ENCODE data around the gene GPX1.
"Not testable (repeated sequence)": the region's sequence is repeated elsewhere in the genome, so short reads cannot be mapped to it uniquely, and the experiment has no call there.

Gene GPX1

DNA sequence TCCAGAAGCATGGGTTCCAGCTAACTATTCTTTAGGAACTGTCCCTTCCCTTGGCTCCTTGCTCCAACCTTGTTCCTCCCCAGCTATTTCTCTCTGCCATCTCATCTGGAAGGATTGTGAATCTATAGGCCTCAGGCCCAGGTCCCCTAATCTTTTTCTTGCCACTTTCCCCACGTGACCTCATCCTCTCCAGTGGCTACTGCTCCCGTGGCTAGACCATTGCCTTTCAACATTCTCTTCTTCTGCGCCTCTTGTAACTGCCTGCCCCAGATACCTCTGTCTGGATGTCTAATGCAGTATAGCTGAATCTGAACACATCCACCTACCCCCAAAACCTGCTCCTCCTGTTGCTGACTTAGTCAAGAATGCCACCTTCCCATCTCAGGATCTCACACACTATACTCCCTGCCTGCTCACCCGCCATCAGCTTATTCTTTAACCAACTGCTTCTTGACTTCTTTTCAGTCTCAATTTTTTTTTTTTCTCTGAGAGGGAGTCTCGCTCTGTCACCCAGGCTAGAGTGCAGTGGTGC lies 5.2 kb downstream of the GPX1 start:
- no peak for TF ChIP-seq ZNF274 (IDR thresholded peaks at IDR 0.05; ENCODE audit: low read depth, low read length)
- H3K4me1 ChIP-seq (ENCODE audit: insufficient read depth, insufficient read length), result peaks cover 3% of the 10 kb centered on the region
- no peak overlapping the region for H3K9ac ChIP-seq (ENCODE audit: insufficient read length, low read depth)
- H3K27me3 ChIP-seq (ENCODE audit: insufficient read depth, insufficient read length), result no peaks in the 10 kb centered on the region
- peaks cover 31% of the 10 kb centered on the region for H3K36me3 ChIP-seq (ENCODE audit: insufficient read depth, insufficient read length, low read length)
- H3K4me3 ChIP-seq (ENCODE audit: insufficient read length, low read depth), result no peak overlapping the region
- H3K9me3 ChIP-seq (ENCODE audit: insufficient read depth, low read length), result no peaks in the 10 kb centered on the region
- DNase-seq (ENCODE audit: low read depth, low spot score), result no peak

DNA sequence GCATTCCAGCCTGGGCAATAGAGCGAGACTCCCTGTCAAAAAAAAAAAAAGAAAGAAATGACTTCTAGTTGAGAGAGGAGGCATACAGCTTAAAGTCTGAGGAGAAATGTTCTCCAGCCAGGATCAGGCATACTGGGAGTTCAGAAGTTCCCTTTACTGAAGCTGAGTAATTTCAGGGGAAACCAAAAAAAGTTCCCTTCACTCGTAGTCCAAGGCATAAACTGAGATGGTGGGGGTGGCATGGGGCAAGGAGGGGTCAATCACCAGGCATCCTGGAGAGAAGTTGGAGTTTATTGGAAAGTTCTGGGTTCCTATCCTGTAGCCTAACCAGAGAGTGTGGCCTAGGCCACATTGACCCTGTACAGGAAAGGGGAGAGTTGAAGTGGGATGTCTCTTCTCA lies 5.9 kb downstream of the GPX1 start:
- Histone ChIP-seq H3K36me3 (ENCODE audit: insufficient read depth, insufficient read length, low read length) (peaks cover 26% of the 10 kb centered on the region), H3K4me1 (ENCODE audit: insufficient read depth, insufficient read length) (peaks cover 3% of the 10 kb centered on the region), H3K4me3 (ENCODE audit: insufficient read length, low read depth) (no peak overlapping the region), H3K9me3 (ENCODE audit: insufficient read depth, low read length) (no peaks in the 10 kb centered on the region), H3K9ac (ENCODE audit: insufficient read length, low read depth) (no peak overlapping the region), H3K27me3 (ENCODE audit: insufficient read depth, insufficient read length) (no peaks in the 10 kb centered on the region)
- no peak for TF ChIP-seq YY1 (IDR thresholded peaks at IDR 0.05; ENCODE audit: insufficient read depth, insufficient read length)
- TF ChIP-seq SUZ12 (IDR thresholded peaks at IDR 0.05; ENCODE audit: extremely low read depth, insufficient read depth, insufficient read length), result no peak
- no peak for TF ChIP-seq ZNF274 (IDR thresholded peaks at IDR 0.05; ENCODE audit: low read depth, low read length)
- DNase-seq (ENCODE audit: low read depth, low spot score), result no peak

DNA sequence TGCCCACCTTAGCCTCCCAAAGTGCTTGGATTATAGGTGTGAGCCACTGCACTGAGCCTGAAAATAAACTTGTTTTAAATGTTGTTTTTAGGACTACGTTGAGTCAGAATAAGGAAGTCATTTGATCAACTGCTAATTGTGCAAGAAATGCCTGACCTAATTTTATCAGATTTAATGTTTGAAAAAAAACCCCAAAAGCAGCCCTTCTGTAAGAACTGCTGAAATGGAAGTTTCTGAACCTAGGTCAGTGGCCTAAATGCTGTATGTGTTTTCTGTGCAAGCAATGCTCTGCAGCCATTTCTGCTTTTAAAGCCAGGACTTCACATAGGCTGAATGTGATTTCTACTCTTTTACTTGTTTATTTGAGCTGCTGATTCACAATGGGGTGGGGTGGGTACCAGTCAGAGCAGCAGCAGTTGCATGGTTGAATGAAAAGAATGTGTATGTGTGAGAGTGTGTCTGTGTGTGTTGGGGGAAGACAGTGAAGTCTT lies 6.6 kb downstream of the GPX1 start:
- TF ChIP-seq ZNF274 (IDR thresholded peaks at IDR 0.05; ENCODE audit: low read depth, low read length), result no peak
- no peak for TF ChIP-seq YY1 (IDR thresholded peaks at IDR 0.05; ENCODE audit: insufficient read depth, insufficient read length)
- TF ChIP-seq SUZ12 (IDR thresholded peaks at IDR 0.05; ENCODE audit: extremely low read depth, insufficient read depth, insufficient read length), result no peak
- H3K4me3 ChIP-seq (ENCODE audit: insufficient read length, low read depth), result no peak overlapping the region
- peaks cover 21% of the 10 kb centered on the region for H3K36me3 ChIP-seq (ENCODE audit: insufficient read depth, insufficient read length, low read length)
- H3K4me1 ChIP-seq (ENCODE audit: insufficient read depth, insufficient read length), result peaks cover 3% of the 10 kb centered on the region
- no peaks in the 10 kb centered on the region for H3K9me3 ChIP-seq (ENCODE audit: insufficient read depth, low read length)
- H3K9ac ChIP-seq (ENCODE audit: insufficient read length, low read depth), result no peak overlapping the region
- no peaks in the 10 kb centered on the region for H3K27me3 ChIP-seq (ENCODE audit: insufficient read depth, insufficient read length)
- DNase-seq (ENCODE audit: low read depth, low spot score), result no peak

DNA sequence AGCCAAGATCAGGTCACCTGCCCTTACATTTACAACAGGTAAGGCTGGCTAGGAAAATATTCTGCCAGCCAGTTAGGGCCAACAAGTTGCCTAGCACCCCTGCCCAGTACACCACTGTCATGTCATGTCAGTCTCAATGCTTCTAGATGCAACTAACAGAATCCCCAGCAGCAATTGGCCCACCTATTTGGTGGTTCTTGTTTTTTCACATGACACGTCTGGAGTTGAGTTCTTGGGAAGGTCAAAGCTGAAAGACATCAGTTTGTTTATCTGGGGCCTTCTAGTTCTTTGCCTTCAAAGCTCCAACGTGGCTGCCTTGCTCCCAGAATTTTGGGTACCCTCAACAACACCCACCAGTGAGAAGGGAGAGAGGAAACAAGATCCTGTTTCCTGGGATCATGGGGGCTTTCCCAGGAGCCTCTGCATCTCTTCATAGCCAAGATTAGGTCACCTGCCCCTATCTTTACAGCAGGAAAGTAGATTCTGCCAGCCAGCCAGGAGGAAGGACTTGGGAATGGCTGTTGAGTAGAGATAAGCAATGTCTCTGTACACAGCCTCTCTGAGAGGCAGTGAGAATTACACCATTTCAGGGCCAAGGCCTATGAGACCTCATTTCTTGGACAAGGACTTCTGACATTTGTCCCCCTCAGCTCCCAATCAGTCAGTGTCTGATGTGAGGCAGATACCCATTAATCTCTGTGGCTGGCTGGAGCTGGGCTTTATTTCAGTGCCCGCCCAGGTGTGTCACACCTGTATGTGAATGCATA lies 8.6 kb downstream of the GPX1 start:
- Histone ChIP-seq H3K27me3 (ENCODE audit: insufficient read depth, insufficient read length) (no peaks in the 10 kb centered on the region), H3K36me3 (ENCODE audit: insufficient read depth, insufficient read length, low read length) (peaks cover 3% of the 10 kb centered on the region), H3K9ac (ENCODE audit: insufficient read length, low read depth) (no peak overlapping the region), H3K9me3 (ENCODE audit: insufficient read depth, low read length) (no peaks in the 10 kb centered on the region), H3K4me1 (ENCODE audit: insufficient read depth, insufficient read length) (peaks cover 3% of the 10 kb centered on the region), H3K4me3 (ENCODE audit: insufficient read length, low read depth) (no peak overlapping the region)
- no peak for DNase-seq (ENCODE audit: low read depth, low spot score)
- TF ChIP-seq ZNF274 (IDR thresholded peaks at IDR 0.05; ENCODE audit: low read depth, low read length) (no peak), SUZ12 (IDR thresholded peaks at IDR 0.05; ENCODE audit: extremely low read depth, insufficient read depth, insufficient read length) (no peak), YY1 (IDR thresholded peaks at IDR 0.05; ENCODE audit: insufficient read depth, insufficient read length) (no peak)

DNA sequence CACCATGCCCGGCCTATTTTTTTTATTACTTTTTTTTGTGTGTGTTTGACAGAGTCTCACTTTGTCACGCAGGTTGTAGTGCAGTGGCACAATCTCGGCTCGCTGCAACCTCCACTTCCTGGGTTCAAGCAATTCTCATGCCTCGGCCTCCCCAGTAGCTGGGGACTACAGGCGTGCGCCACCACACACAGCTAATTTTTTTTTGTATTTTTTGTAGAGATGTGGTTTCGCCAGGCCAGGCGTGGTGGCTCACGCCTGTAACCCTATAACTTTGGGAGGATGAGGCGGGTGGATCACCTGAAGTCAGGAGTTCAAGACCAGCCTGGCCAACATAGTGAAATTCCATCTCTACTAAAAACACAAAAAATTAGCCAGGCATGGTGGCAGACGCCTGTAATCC lies 9.8 kb downstream of the GPX1 start:
- not testable (repeated sequence) for H3K4me3 ChIP-seq (ENCODE audit: insufficient read length, low read depth); H3K27me3 ChIP-seq (ENCODE audit: insufficient read depth, insufficient read length); H3K9ac ChIP-seq (ENCODE audit: insufficient read length, low read depth); H3K36me3 ChIP-seq (ENCODE audit: insufficient read depth, insufficient read length, low read length); H3K9me3 ChIP-seq (ENCODE audit: insufficient read depth, low read length); DNase-seq (ENCODE audit: low read depth, low spot score); H3K4me1 ChIP-seq (ENCODE audit: insufficient read depth, insufficient read length)

DNA sequence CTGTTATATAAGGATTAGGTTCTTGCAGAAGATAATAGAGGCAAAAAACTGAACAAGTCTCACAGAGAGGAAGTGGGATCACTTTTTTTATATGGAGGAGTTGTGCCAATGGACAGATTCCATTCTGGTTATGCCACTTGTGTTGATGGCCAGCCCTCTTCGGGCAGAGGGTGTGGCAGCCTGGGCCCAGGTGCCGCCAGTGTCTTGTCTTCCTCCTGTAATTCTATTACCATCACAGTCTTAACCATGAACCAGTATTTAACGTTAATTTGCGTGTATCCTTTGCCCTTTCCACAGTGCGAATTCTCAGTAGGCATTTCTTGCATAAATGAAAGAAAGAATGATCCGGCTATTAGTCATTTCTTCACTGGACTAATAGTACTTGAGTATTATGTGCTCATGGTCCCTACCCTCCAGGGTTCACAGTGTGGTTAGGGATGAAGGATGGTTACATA lies 11.3 kb downstream of the GPX1 start:
- Histone ChIP-seq H3K9me3 (ENCODE audit: insufficient read depth, low read length) (no peaks in the 10 kb centered on the region), H3K27me3 (ENCODE audit: insufficient read depth, insufficient read length) (no peaks in the 10 kb centered on the region), H3K4me3 (ENCODE audit: insufficient read length, low read depth) (no peak overlapping the region), H3K36me3 (ENCODE audit: insufficient read depth, insufficient read length, low read length) (no peaks in the 10 kb centered on the region), H3K9ac (ENCODE audit: insufficient read length, low read depth) (no peak overlapping the region), H3K4me1 (ENCODE audit: insufficient read depth, insufficient read length) (no peaks in the 10 kb centered on the region)
- no peak for DNase-seq (ENCODE audit: low read depth, low spot score)
- TF ChIP-seq ZNF274 (IDR thresholded peaks at IDR 0.05; ENCODE audit: low read depth, low read length) (no peak), SUZ12 (IDR thresholded peaks at IDR 0.05; ENCODE audit: extremely low read depth, insufficient read depth, insufficient read length) (no peak), YY1 (IDR thresholded peaks at IDR 0.05; ENCODE audit: insufficient read depth, insufficient read length) (no peak)

DNA sequence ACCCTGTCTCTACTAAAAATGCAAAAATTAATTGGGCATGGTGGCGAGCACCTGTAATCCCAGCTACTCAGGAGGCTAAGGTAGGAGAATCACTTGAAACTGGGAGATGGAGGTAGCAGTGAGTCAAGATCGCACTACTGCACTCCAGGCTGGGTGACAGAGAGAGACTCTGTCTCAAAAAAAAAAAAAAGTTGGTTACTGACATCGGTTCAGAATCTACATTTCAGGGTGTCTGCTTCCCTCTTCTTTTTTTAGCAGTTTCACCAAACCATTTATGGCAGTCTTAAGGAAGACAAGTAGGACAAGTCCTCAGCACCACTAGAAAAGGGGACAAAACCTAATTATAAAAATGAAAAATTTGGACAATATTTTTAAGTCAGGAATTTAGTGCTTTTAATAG lies 15.0 kb downstream of the GPX1 start:
- Histone ChIP-seq H3K36me3 (ENCODE audit: insufficient read depth, insufficient read length, low read length) (no peaks in the 10 kb centered on the region), H3K27me3 (ENCODE audit: insufficient read depth, insufficient read length) (no peaks in the 10 kb centered on the region), H3K4me3 (ENCODE audit: insufficient read length, low read depth) (no peak overlapping the region), H3K9me3 (ENCODE audit: insufficient read depth, low read length) (no peaks in the 10 kb centered on the region), H3K4me1 (ENCODE audit: insufficient read depth, insufficient read length) (no peaks in the 10 kb centered on the region), H3K9ac (ENCODE audit: insufficient read length, low read depth) (no peak overlapping the region)
- no peak for TF ChIP-seq ZNF274 (IDR thresholded peaks at IDR 0.05; ENCODE audit: low read depth, low read length)
- no peak for TF ChIP-seq YY1 (IDR thresholded peaks at IDR 0.05; ENCODE audit: insufficient read depth, insufficient read length)
- no peak for TF ChIP-seq SUZ12 (IDR thresholded peaks at IDR 0.05; ENCODE audit: extremely low read depth, insufficient read depth, insufficient read length)
- no peak for DNase-seq (ENCODE audit: low read depth, low spot score)
